Measurements from ENCODE around the gene OR56A3. TPM values are rescaled to one million over a fixed set of nuclear protein-coding genes. Genes with fewer than 3 reads are reported as not detected.
"Not testable (repeated sequence)": the region's sequence is repeated elsewhere in the genome, so short reads cannot be mapped to it uniquely, and the experiment has no call there.

OR56A3 gene
- total and polyA plus RNA-seq, 7 experiments from 2014 or later = not detected

- ChIA-PET CTCF (no interaction called here), POLR2A (no interaction called here)
- Histone ChIP-seq H3K27me3 (ENCODE audit: control insufficient read depth in 2 of 2, insufficient read depth in 2 of 2, low read length in 2 of 2) (no peaks in the 10 kb centered on the region), H3K4me3 (ENCODE audit: low read length) (no peak overlapping the region), H3K27ac (ENCODE audit: low read depth, low read length) (no peak overlapping the region), H3K4me1 (ENCODE audit: control insufficient read depth in 2 of 2, insufficient read depth in 2 of 2, low read length in 2 of 2) (no peaks in the 10 kb centered on the region), H3K9me3 (ENCODE audit: control insufficient read depth in 2 of 3, low read length in 3 of 3) (no peaks in the 10 kb centered on the region), H3K36me3 (ENCODE audit: control insufficient read depth in 2 of 3, insufficient read depth in 3 of 3, low read length in 3 of 3) (no peaks in the 10 kb centered on the region)
- Mint-ChIP-seq H3K9me3 (peaks cover 0 to 9% (median 0%) of the 10 kb centered on the region in 11 donors), H3K36me3 (no peaks in the 10 kb centered on the region), H3K27ac (no peak overlapping the region), H3K4me1 (no peaks in the 10 kb centered on the region), H3K4me3 (no peak overlapping the region), H3K27me3 (peaks cover 8 to 19% (median 9%) of the 10 kb centered on the region in 5 donors)
- intact Hi-C loops (cut with micrococcal nuclease) = no loop called here
- DNase-seq (no peak), ATAC-seq (no peak)
These were observed 4.0 kb upstream of the OR56A3 start for GRCh38 chr11:5937868-5938602.

DNA sequence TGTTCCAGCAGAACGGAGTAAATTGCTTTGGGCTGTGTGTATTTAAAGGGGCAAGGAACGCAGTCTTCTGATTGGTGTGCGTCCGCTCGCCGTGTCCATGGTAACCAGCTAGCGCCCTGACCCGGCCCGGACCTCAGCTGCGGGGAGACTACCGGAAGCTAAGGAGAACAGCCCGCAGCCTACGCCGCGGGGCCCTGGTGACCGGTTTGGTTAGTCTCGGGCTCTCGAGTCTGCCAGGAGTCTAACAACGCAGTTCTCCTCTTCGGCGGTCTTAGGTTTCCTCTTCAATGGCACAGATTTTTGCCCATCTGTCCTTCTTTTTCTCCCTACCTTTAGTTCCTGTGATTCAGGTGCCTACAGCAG, 3.5 kb upstream of the OR56A3 start:
- ATAC-seq = no peak
- POLR2A ChIA-PET = no interaction called here
- H3K27ac Mint-ChIP-seq = no peak overlapping the region

DNA sequence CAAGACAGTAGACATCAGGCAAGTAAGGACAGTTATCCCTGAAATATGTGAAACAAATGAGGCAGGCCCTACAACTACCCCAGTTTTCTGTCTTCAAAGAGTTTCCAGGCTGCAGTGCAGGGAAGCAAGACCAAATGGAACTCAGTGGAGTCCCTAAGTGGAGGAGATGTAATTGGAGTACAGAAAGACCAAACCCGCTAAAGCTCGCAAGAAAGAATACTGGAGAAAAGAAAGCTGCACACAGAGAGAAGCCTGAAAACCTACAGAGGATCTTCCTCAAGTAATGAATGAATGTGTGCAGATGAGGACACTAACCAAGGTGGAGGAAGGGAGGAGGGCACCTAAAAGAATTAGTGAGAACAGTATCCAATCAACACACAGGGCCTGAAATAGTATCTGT, 1.3 kb upstream of the OR56A3 start:
- POLR2A ChIA-PET = no interaction called here
- Mint-ChIP-seq H3K27ac (no peak overlapping the region), H3K36me3 (no peaks in the 10 kb centered on the region), H3K27me3 (peaks cover 9 to 24% (median 18%) of the 10 kb centered on the region in 5 donors), H3K4me1 (no peaks in the 10 kb centered on the region), H3K4me3 (no peak overlapping the region), H3K9me3 (peaks cover 0 to 4% (median 0%) of the 10 kb centered on the region in 11 donors)
- Histone ChIP-seq H3K9me3 (ENCODE audit: control insufficient read depth in 2 of 3, low read length in 3 of 3) (no peaks in the 10 kb centered on the region), H3K4me1 (ENCODE audit: control insufficient read depth in 2 of 2, insufficient read depth in 2 of 2, low read length in 2 of 2) (no peaks in the 10 kb centered on the region), H3K4me3 (ENCODE audit: low read length) (no peak overlapping the region), H3K36me3 (ENCODE audit: control insufficient read depth in 2 of 3, insufficient read depth in 3 of 3, low read length in 3 of 3) (no peaks in the 10 kb centered on the region), H3K27ac (ENCODE audit: low read depth, low read length) (no peak overlapping the region), H3K27me3 (ENCODE audit: control insufficient read depth in 2 of 2, insufficient read depth in 2 of 2, low read length in 2 of 2) (no peaks in the 10 kb centered on the region)
- CTCF ChIA-PET = no interaction called here
- intact Hi-C loops (cut with micrococcal nuclease) = no loop called here
- no peak for ATAC-seq
- no peak for DNase-seq

More for the DNA sequence above, 3.5 kb upstream of the OR56A3 start:
- Histone ChIP-seq H3K4me3 (ENCODE audit: low read length) (no peak overlapping the region), H3K27ac (ENCODE audit: low read depth, low read length) (no peak overlapping the region), H3K9me3 (ENCODE audit: control insufficient read depth in 2 of 3, low read length in 3 of 3) (no peaks in the 10 kb centered on the region), H3K36me3 (ENCODE audit: control insufficient read depth in 2 of 3, insufficient read depth in 3 of 3, low read length in 3 of 3) (no peaks in the 10 kb centered on the region), H3K27me3 (ENCODE audit: control insufficient read depth in 2 of 2, insufficient read depth in 2 of 2, low read length in 2 of 2) (no peaks in the 10 kb centered on the region), H3K4me1 (ENCODE audit: control insufficient read depth in 2 of 2, insufficient read depth in 2 of 2, low read length in 2 of 2) (no peaks in the 10 kb centered on the region)
- Mint-ChIP-seq H3K4me1 (no peaks in the 10 kb centered on the region), H3K9me3 (peaks cover 0 to 6% (median 0%) of the 10 kb centered on the region in 11 donors), H3K36me3 (no peaks in the 10 kb centered on the region), H3K4me3 (no peak overlapping the region), H3K27me3 (peaks cover 9 to 15% (median 14%) of the 10 kb centered on the region in 5 donors)
- intact Hi-C loops (cut with micrococcal nuclease) = no loop called here
- CTCF ChIA-PET = no interaction called here
- DNase-seq = no peak

DNA sequence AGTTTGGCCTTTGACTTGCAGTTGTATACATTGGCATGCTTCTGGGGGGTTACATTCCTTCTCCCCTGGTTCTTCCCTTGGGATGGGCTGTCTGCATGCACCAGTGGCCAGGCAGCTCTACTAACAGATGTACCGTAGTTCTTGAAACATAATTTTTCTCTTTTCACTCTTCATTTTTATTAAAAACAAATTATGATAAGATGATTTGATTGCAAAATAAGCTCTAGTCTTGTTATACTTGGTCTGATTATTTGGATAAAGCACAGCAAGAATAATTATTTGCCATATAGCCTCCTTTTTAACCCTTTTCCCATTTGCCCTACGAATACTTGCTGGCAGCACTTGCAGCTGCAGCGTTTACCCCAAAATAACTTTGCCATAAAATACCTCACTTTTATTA, 13.5 kb downstream of the OR56A3 start:
- DNase-seq = no peak
- no peak for ATAC-seq
- Mint-ChIP-seq H3K36me3 (peaks cover 0 to 5% (median 0%) of the 10 kb centered on the region in 5 donors), H3K4me3 (no peak overlapping the region), H3K9me3 (peaks cover 0 to 11% (median 2%) of the 10 kb centered on the region in 11 donors), H3K27me3 (peaks cover 4 to 25% (median 11%) of the 10 kb centered on the region in 5 donors), H3K4me1 (no peaks in the 10 kb centered on the region), H3K27ac (no peak overlapping the region)
- POLR2A ChIA-PET = no interaction called here
- CTCF ChIA-PET = no interaction called here
- H3K27ac ChIP-seq (ENCODE audit: low read depth, low read length) = no peak overlapping the region
- H3K4me1 ChIP-seq (ENCODE audit: control insufficient read depth in 2 of 2, insufficient read depth in 2 of 2, low read length in 2 of 2) = no peaks in the 10 kb centered on the region
- H3K4me3 ChIP-seq (ENCODE audit: low read length) = no peak overlapping the region
- intact Hi-C loops (cut with micrococcal nuclease) = no loop called here
- no peaks in the 10 kb centered on the region for H3K9me3 ChIP-seq (ENCODE audit: control insufficient read depth in 2 of 3, low read length in 3 of 3)
- no peaks in the 10 kb centered on the region for H3K36me3 ChIP-seq (ENCODE audit: control insufficient read depth in 2 of 3, insufficient read depth in 3 of 3, low read length in 3 of 3)
- peaks cover 0 to 4% of the 10 kb centered on the region in 2 donors for H3K27me3 ChIP-seq (ENCODE audit: control insufficient read depth in 2 of 2, insufficient read depth in 2 of 2, low read length in 2 of 2)

DNA sequence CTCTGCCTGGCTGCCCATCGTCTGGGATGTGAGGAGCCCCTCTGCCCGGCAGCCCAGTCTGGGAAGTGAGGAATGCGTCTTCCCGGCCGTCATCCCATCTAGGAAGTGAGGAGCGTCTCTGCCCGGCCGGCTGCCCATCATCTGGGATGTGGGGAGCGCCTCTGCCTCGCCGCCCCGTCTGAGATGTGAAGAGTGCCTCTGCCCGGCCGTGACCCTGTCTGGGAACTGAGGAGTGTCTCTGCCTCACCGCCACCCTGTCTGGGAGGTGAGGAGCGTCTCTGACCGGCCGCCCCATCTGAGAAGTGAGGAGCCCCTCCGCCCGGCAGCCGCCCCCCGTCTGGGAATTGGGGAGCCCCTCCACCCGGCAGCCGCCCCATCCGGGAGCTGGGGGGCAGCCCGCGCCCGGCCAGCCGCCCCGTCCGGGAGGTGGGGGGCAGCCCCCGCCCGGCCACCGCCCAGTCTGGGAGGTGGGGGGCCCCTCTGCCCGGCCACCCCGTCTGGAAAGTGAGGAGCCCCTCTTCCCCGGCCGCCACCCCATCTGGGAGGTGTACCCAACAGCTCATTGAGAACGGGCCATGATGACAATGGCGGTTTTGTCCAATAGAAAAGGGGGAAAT, 18.8 kb downstream of the OR56A3 start:
- H3K27me3 ChIP-seq (ENCODE audit: control insufficient read depth in 2 of 2, insufficient read depth in 2 of 2, low read length in 2 of 2); H3K36me3 ChIP-seq (ENCODE audit: control insufficient read depth in 2 of 3, insufficient read depth in 3 of 3, low read length in 3 of 3); H3K36me3 Mint-ChIP-seq; H3K4me1 Mint-ChIP-seq; H3K9me3 ChIP-seq (ENCODE audit: control insufficient read depth in 2 of 3, low read length in 3 of 3); H3K27ac Mint-ChIP-seq; DNase-seq; ATAC-seq; H3K27ac ChIP-seq (ENCODE audit: low read depth, low read length); POLR2A ChIA-PET; H3K4me1 ChIP-seq (ENCODE audit: control insufficient read depth in 2 of 2, insufficient read depth in 2 of 2, low read length in 2 of 2); intact Hi-C loops (cut with micrococcal nuclease); CTCF ChIA-PET; H3K4me3 Mint-ChIP-seq; H3K4me3 ChIP-seq (ENCODE audit: low read length): not testable (repeated sequence)
- Mint-ChIP-seq H3K9me3 (peaks cover 4 to 49% (median 22%) of the 10 kb centered on the region in 11 donors), H3K27me3 (peaks cover 0 to 23% (median 10%) of the 10 kb centered on the region in 5 donors)

GRCh38 chr11:5966958-5967357, 24.9 kb downstream of the OR56A3 start:
- Histone ChIP-seq H3K27me3 (ENCODE audit: control insufficient read depth in 2 of 2, insufficient read depth in 2 of 2, low read length in 2 of 2) (no peaks in the 10 kb centered on the region), H3K27ac (ENCODE audit: low read depth, low read length) (no peak overlapping the region), H3K36me3 (ENCODE audit: control insufficient read depth in 2 of 3, insufficient read depth in 3 of 3, low read length in 3 of 3) (no peaks in the 10 kb centered on the region), H3K4me1 (ENCODE audit: control insufficient read depth in 2 of 2, insufficient read depth in 2 of 2, low read length in 2 of 2) (no peaks in the 10 kb centered on the region), H3K9me3 (ENCODE audit: control insufficient read depth in 2 of 3, low read length in 3 of 3) (peaks cover 0 to 7% (median 0%) of the 10 kb centered on the region in 3 experiments), H3K4me3 (ENCODE audit: low read length) (no peak overlapping the region)
- Mint-ChIP-seq H3K27ac (no peak overlapping the region), H3K36me3 (peaks cover 0 to 5% (median 0%) of the 10 kb centered on the region in 5 donors), H3K9me3 (peaks cover 4 to 33% (median 21%) of the 10 kb centered on the region in 11 donors), H3K27me3 (peaks cover 7 to 56% (median 38%) of the 10 kb centered on the region in 5 donors), H3K4me1 (no peaks in the 10 kb centered on the region), H3K4me3 (no peak overlapping the region)
- intact Hi-C loops (cut with micrococcal nuclease) = no loop called here
- POLR2A ChIA-PET = no interaction called here
- CTCF ChIA-PET = no interaction called here
- DNase-seq (no peak), ATAC-seq (no peak)

DNA sequence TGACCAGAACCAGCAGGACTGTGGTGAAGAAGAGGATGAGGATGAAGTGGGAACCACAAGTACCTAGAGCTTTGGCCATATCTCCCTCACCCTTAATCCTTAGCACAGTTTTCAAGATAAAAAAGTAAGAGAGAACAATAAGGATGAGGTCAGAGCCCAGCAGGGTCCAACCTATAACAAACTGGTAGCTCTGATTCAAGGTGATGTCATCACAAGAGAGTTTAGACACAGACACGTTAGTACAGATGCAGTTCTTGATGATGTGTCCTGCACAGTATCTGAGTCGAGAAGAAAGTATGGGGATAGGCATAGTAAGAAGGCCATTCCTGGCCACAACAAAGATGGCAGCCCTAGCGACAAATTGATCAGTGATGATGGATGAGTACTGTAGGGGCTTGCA, 25.7 kb downstream of the OR56A3 start:
- Histone ChIP-seq H3K9me3 (ENCODE audit: control insufficient read depth in 2 of 3, low read length in 3 of 3) (peaks cover 0 to 7% (median 0%) of the 10 kb centered on the region in 3 experiments), H3K27me3 (ENCODE audit: control insufficient read depth in 2 of 2, insufficient read depth in 2 of 2, low read length in 2 of 2) (no peaks in the 10 kb centered on the region), H3K36me3 (ENCODE audit: control insufficient read depth in 2 of 3, insufficient read depth in 3 of 3, low read length in 3 of 3) (no peaks in the 10 kb centered on the region), H3K27ac (ENCODE audit: low read depth, low read length) (no peak overlapping the region), H3K4me1 (ENCODE audit: control insufficient read depth in 2 of 2, insufficient read depth in 2 of 2, low read length in 2 of 2) (no peaks in the 10 kb centered on the region), H3K4me3 (ENCODE audit: low read length) (no peak overlapping the region)
- H3K4me3 Mint-ChIP-seq = no peak overlapping the region
- CTCF ChIA-PET = no interaction called here
- intact Hi-C loops (cut with micrococcal nuclease) = no loop called here
- H3K27ac Mint-ChIP-seq = no peak overlapping the region
- H3K27me3 Mint-ChIP-seq = peaks cover 7 to 56% (median 38%) of the 10 kb centered on the region in 5 donors
- ATAC-seq = no peak
- peaks cover 3 to 26% (median 18%) of the 10 kb centered on the region in 11 donors for H3K9me3 Mint-ChIP-seq
- peaks cover 0 to 5% (median 0%) of the 10 kb centered on the region in 5 donors for H3K36me3 Mint-ChIP-seq
- no peak for DNase-seq
- no peaks in the 10 kb centered on the region for H3K4me1 Mint-ChIP-seq
- POLR2A ChIA-PET = no interaction called here

Data from naive thymus-derived CD4-positive, alpha-beta T cell (primary cell).